Stimulated activated naive B cell treated with anti-CD40 and anti-IgM and Interleukin-4, amounts not matched to agents 10 μg/mL and 1 μg/mL and 100 μg/mL, for 72 hours (primary cell): ENCODE data around the gene UBXN1.
"Not testable (repeated sequence)": the region's sequence is repeated elsewhere in the genome, so short reads cannot be mapped to it uniquely, and the experiment has no call there.

Experiments
- ATAC-seq, 2 donors: fragments of 150-1000 bp; cut with Tn5 transposase; replicated peaks; 2 replicates each; pipeline ENCODE4 v1.10.0; 2021; ENCODE audit warnings: moderate library complexity in 1 of 2
- DNase-seq: peaks from one replicate; pipeline ENCODE4 v3.0.0; 2021
- H3K27ac Mint-ChIP-seq: one replicate; pipeline ENCODE4 v1.8.0; 2022; ENCODE audit warnings: mild to moderate bottlenecking, mixed read lengths
- H3K27me3 Mint-ChIP-seq, 2 donors: one replicate each; pipeline ENCODE4 v1.8.0; 2022; ENCODE audit warnings: mixed read lengths in 2 of 2
- H3K36me3 Mint-ChIP-seq, 2 donors: one replicate each; pipeline ENCODE4 v1.8.0; 2022; ENCODE audit warnings: mixed read lengths in 2 of 2, mild to moderate bottlenecking in 1 of 2
- H3K4me1 Mint-ChIP-seq, 2 donors: one replicate each; pipeline ENCODE4 v1.8.0; 2022; ENCODE audit warnings: mixed read lengths in 2 of 2, mild to moderate bottlenecking in 1 of 2
- H3K4me3 Mint-ChIP-seq, 2 donors: one replicate each; pipeline ENCODE4 v1.8.0; 2022; ENCODE audit warnings: mild to moderate bottlenecking in 2 of 2, mixed read lengths in 2 of 2, moderate library complexity in 1 of 2
- H3K9me3 Mint-ChIP-seq, 2 donors: one replicate each; pipeline ENCODE4 v1.8.0; 2022; ENCODE audit warnings: mixed read lengths in 2 of 2, mild to moderate bottlenecking in 1 of 2

UBXN1 gene

GRCh38 chr11:62703921-62704320, 25.0 kb upstream of the UBXN1 start:
- ATAC-seq, H3K27ac Mint-ChIP-seq, DNase-seq, H3K9me3 Mint-ChIP-seq, H3K4me3 Mint-ChIP-seq, H3K27me3 Mint-ChIP-seq: not testable (repeated sequence)
- peaks cover 27 to 34% of the 10 kb centered on the region in 2 donors for H3K36me3 Mint-ChIP-seq
- H3K4me1 Mint-ChIP-seq = peaks cover 32 to 39% of the 10 kb centered on the region in 2 donors

DNA sequence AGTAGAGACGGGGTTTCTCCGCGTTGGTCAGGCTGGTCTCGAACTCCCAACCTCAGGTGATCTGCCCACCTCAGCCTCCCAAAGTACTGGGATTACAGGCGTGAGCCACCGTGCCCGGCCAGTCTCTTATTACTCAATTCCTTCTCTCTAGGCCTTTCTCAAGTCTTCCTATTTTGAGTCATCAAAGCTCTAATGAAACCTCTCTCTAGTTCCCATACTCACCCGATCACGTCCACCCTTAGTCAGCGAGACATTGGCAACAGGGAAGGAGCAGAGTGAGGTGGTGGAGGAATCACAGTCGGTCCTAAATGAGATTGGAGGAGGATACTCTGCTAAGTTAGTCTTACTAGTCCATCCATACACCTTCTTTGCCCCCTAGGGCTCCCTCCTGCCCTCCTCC, 23.4 kb upstream of the UBXN1 start:
- no peak for DNase-seq
- H3K4me1 Mint-ChIP-seq = peaks cover 17 to 22% of the 10 kb centered on the region in 2 donors
- H3K4me3 Mint-ChIP-seq = no peak overlapping the region
- H3K36me3 Mint-ChIP-seq = peaks cover 29 to 32% of the 10 kb centered on the region in 2 donors
- H3K27ac Mint-ChIP-seq = peak overlapping the region; percentile 75
- H3K27me3 Mint-ChIP-seq = no peaks in the 10 kb centered on the region
- peaks cover 0 to 1% of the 10 kb centered on the region in 2 donors for H3K9me3 Mint-ChIP-seq
- no peak for ATAC-seq

- Mint-ChIP-seq H3K36me3 (peaks cover 38 to 39% of the 10 kb centered on the region in 2 donors), H3K9me3 (no peaks in the 10 kb centered on the region), H3K4me1 (peaks cover 6 to 8% of the 10 kb centered on the region in 2 donors), H3K27me3 (no peaks in the 10 kb centered on the region), H3K4me3 (no peak overlapping the region), H3K27ac (peak overlapping the region; percentile 56)
- DNase-seq (peak; percentile 53), ATAC-seq (peak; percentile 84 to 93)
Measured at GRCh38 chr11:62694455-62695167, 15.7 kb upstream of the UBXN1 start.

GRCh38 chr11:62693624-62694023, 14.8 kb upstream of the UBXN1 start:
- not testable (repeated sequence) for H3K27ac Mint-ChIP-seq, H3K4me3 Mint-ChIP-seq, ATAC-seq, H3K27me3 Mint-ChIP-seq, DNase-seq, H3K9me3 Mint-ChIP-seq, H3K4me1 Mint-ChIP-seq
- peaks cover 41 to 43% of the 10 kb centered on the region in 2 donors for H3K36me3 Mint-ChIP-seq

GRCh38 chr11:62689421-62690183, 10.7 kb upstream of the UBXN1 start, which contains the start of gene LRRN4CL:
LRRN4CL (minus strand) TSS chr11:62689530; CDS start chr11:62688508, 1,022 bp downstream.
- Mint-ChIP-seq H3K4me3 (no peak within 1 kb of the TSS), H3K4me1 (peaks cover under 1 to 3% of the 10 kb centered on the region in 2 donors), H3K36me3 (peaks cover 31 to 34% of the 10 kb centered on the region in 2 donors), H3K9me3 (no peaks in the 10 kb centered on the region), H3K27me3 (peaks cover 4 to 23% of the 10 kb centered on the region in 2 donors), H3K27ac (no peak within 1 kb of the TSS)
- ATAC-seq (no peak), DNase-seq (no peak)

DNA sequence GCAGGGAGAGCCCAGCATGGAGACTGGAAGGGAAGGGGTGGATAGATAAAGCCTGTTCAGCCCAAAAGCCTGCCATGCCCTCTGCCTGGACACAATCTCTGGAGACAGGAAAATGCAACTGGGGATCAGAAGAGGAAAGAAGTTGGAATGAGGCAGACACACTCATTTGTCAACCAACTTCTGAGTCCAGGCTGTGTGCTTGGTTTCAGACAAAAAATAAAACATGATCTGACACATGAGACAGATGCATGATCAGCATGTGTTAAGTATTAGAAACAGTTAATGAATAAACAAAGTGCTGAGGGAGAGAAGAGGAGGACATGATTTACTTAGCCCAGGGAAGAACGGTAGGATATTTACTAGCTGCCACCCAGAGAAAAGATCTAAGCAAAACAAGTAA, 9.6 kb upstream of the UBXN1 start:
- Mint-ChIP-seq H3K4me3 (no peak overlapping the region), H3K27ac (no peak overlapping the region), H3K27me3 (peaks cover 4 to 23% of the 10 kb centered on the region in 2 donors), H3K36me3 (peaks cover 29 to 31% of the 10 kb centered on the region in 2 donors), H3K9me3 (no peaks in the 10 kb centered on the region), H3K4me1 (no peaks in the 10 kb centered on the region)
- ATAC-seq (no peak), DNase-seq (no peak)

- Mint-ChIP-seq H3K9me3 (no peaks in the 10 kb centered on the region), H3K4me1 (no peaks in the 10 kb centered on the region), H3K27ac (no peak overlapping the region), H3K36me3 (peaks cover 25 to 29% of the 10 kb centered on the region in 2 donors), H3K27me3 (peaks cover 4 to 23% of the 10 kb centered on the region in 2 donors), H3K4me3 (peak overlapping the region in 1 of 2 donors; percentile 32)
- DNase-seq = no peak
- ATAC-seq = peak; percentile 27 to 34
Measured at GRCh38 chr11:62687508-62688396, 8.9 kb upstream of the UBXN1 start.

- Mint-ChIP-seq H3K27ac (no peak overlapping the region), H3K4me1 (peaks cover 18 to 25% of the 10 kb centered on the region in 2 donors), H3K9me3 (no peaks in the 10 kb centered on the region), H3K36me3 (peaks cover 11 to 12% of the 10 kb centered on the region in 2 donors), H3K27me3 (peaks cover 0 to 4% of the 10 kb centered on the region in 2 donors), H3K4me3 (no peak overlapping the region)
- no peak for ATAC-seq
- DNase-seq = no peak
Measured at GRCh38 chr11:62682518-62682917, 3.6 kb upstream of the UBXN1 start.

GRCh38 chr11:62680825-62681240, 2.0 kb upstream of the UBXN1 start:
- no peaks in the 10 kb centered on the region for H3K9me3 Mint-ChIP-seq
- H3K4me3 Mint-ChIP-seq = peak overlapping the region; percentile 19 to 32
- H3K4me1 Mint-ChIP-seq = peaks cover 23 to 36% of the 10 kb centered on the region in 2 donors
- H3K36me3 Mint-ChIP-seq = peaks cover 19 to 26% of the 10 kb centered on the region in 2 donors
- ATAC-seq (peak; percentile 75 to 77), DNase-seq (peak; percentile 26)
- H3K27ac Mint-ChIP-seq = peak overlapping the region; percentile 25
- H3K27me3 Mint-ChIP-seq = no peaks in the 10 kb centered on the region

GRCh38 chr11:62678433-62678769, 472 bp downstream of the UBXN1 start:
- H3K27me3 Mint-ChIP-seq = no peaks in the 10 kb centered on the region
- peaks cover 25 to 34% of the 10 kb centered on the region in 2 donors for H3K36me3 Mint-ChIP-seq
- peak overlapping the region; percentile 98 for H3K27ac Mint-ChIP-seq
- peak overlapping the region; percentile 90 to 96 for H3K4me3 Mint-ChIP-seq
- no peaks in the 10 kb centered on the region for H3K9me3 Mint-ChIP-seq
- no peak for ATAC-seq
- peaks cover 28 to 42% of the 10 kb centered on the region in 2 donors for H3K4me1 Mint-ChIP-seq
- DNase-seq = no peak

DNA sequence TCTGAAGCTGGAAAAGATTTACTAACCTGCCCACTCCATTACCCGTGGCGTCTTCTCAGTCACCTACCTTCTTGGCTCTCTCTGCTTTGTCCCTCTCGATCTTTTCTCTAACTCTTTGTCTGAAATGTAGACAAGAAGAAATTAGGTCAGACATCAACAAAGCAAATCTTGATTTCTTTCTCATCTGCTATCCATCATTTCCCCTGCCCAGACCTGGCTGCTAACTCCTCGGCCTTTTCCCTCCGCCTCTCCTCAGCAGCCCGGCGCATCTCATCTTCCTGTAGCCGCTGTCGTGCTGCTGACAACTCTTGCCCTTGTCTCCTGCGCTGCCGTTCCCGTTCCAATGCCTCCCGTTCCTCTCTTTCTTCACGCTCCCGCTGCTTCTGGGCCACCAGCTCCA, 1.2 kb downstream of the UBXN1 start:
- H3K27ac Mint-ChIP-seq = peak overlapping the region; percentile 98
- no peaks in the 10 kb centered on the region for H3K9me3 Mint-ChIP-seq

GRCh38 chr11:62677156-62677555, 1.7 kb downstream of the UBXN1 start:
- DNase-seq (no peak), ATAC-seq (no peak)
- H3K9me3 Mint-ChIP-seq = no peaks in the 10 kb centered on the region
- peaks cover 26 to 36% of the 10 kb centered on the region in 2 donors for H3K36me3 Mint-ChIP-seq
- peak overlapping the region; percentile 25 for H3K27ac Mint-ChIP-seq
- H3K27me3 Mint-ChIP-seq = no peaks in the 10 kb centered on the region
- peak overlapping the region; percentile 49 to 96 for H3K4me3 Mint-ChIP-seq
- peaks cover 29 to 51% of the 10 kb centered on the region in 2 donors for H3K4me1 Mint-ChIP-seq

More for the DNA sequence above, 1.2 kb downstream of the UBXN1 start:
- DNase-seq (no peak), ATAC-seq (no peak)
- Mint-ChIP-seq H3K4me1 (peaks cover 28 to 46% of the 10 kb centered on the region in 2 donors), H3K27me3 (no peaks in the 10 kb centered on the region), H3K36me3 (peaks cover 25 to 34% of the 10 kb centered on the region in 2 donors), H3K4me3 (peak overlapping the region; percentile 90 to 96)

GRCh38 chr11:62676698-62677097, 2.2 kb downstream of the UBXN1 start:
- peak overlapping the region; percentile 25 for H3K27ac Mint-ChIP-seq
- H3K36me3 Mint-ChIP-seq = peaks cover 28 to 40% of the 10 kb centered on the region in 2 donors
- no peaks in the 10 kb centered on the region for H3K9me3 Mint-ChIP-seq

DNA sequence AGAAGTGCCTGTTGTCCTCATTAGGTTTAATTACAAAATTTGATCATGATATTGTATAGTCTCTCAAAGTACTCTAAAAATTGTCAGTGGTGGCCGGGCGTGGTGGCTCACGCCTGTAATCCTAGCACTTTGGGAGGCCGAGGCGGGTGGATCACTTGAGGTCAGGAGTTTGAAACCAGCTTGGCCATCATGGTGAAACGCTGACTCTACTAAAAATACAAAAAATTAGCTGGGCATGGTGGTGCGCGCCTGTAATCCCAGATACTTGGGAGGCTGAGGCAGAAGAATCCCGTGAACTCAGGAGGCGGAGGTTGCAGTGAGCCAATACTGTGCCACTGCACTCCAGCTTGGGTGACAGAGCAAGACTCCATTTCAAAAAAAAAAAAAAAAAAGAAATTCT, 3.5 kb downstream of the UBXN1 start:
- not testable (repeated sequence) for ATAC-seq, H3K4me3 Mint-ChIP-seq, H3K9me3 Mint-ChIP-seq, DNase-seq, H3K27me3 Mint-ChIP-seq
- Mint-ChIP-seq H3K36me3 (peaks cover 30 to 52% of the 10 kb centered on the region in 2 donors), H3K27ac (peak overlapping the region; percentile 39), H3K4me1 (peaks cover 26 to 51% of the 10 kb centered on the region in 2 donors)

More at GRCh38 chr11:62676698-62677097, 2.2 kb downstream of the UBXN1 start:
- ATAC-seq = no peak
- Mint-ChIP-seq H3K27me3 (no peaks in the 10 kb centered on the region), H3K4me3 (peak overlapping the region; percentile 49 to 96), H3K4me1 (peaks cover 30 to 51% of the 10 kb centered on the region in 2 donors)
- no peak for DNase-seq
